ENCODE results near the gene SLC47A1.
"Not testable (repeated sequence)": the region's sequence is repeated elsewhere in the genome, so short reads cannot be mapped to it uniquely, and the experiment has no call there.

SLC47A1 gene

DNA sequence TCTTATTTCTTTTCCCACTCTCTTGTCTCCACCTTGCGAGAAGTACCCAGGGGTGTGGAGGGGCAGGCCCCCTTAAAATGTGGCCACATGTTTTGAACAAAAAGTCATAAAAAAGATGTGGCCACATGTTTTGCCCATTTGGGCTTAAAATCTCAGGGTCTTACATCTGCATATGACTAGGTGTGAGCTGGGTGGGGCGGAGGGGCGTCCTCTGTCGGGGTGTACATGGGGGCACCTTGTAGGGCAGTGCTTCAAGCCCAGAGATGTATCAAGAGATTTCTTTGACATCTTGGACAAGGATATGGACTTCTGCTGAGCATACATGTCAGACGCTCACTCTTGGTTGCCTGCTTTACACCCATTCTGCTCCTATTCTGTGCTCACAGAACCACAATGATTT, 13.0 kb upstream of the SLC47A1 start:
- no peak overlapping the region for H3K4me3 ChIP-seq (ENCODE audit: low read length, poor library complexity, severe bottlenecking)
- H3K9ac ChIP-seq (ENCODE audit: low read depth, low read length, poor library complexity, severe bottlenecking): no peak overlapping the region
- H3K4me1 ChIP-seq (ENCODE audit: insufficient read depth, low read length, poor library complexity, severe bottlenecking): no peaks in the 10 kb centered on the region
- H3K27me3 ChIP-seq (ENCODE audit: insufficient read depth, low read length, poor library complexity, severe bottlenecking): no peaks in the 10 kb centered on the region
- TF ChIP-seq, protein P1, sequence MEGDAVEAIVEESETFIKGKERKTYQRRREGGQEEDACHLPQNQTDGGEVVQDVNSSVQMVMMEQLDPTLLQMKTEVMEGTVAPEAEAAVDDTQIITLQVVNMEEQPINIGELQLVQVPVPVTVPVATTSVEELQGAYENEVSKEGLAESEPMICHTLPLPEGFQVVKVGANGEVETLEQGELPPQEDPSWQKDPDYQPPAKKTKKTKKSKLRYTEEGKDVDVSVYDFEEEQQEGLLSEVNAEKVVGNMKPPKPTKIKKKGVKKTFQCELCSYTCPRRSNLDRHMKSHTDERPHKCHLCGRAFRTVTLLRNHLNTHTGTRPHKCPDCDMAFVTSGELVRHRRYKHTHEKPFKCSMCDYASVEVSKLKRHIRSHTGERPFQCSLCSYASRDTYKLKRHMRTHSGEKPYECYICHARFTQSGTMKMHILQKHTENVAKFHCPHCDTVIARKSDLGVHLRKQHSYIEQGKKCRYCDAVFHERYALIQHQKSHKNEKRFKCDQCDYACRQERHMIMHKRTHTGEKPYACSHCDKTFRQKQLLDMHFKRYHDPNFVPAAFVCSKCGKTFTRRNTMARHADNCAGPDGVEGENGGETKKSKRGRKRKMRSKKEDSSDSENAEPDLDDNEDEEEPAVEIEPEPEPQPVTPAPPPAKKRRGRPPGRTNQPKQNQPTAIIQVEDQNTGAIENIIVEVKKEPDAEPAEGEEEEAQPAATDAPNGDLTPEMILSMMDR (conservative IDR thresholded peaks at IDR 0.05; ENCODE audit: low read length): no peak
- no peak overlapping the region for H2AFZ ChIP-seq (ENCODE audit: low read length)
- H3K4me2 ChIP-seq (ENCODE audit: low read depth, low read length, poor library complexity, severe bottlenecking): no peak overlapping the region
- no peaks in the 10 kb centered on the region for H3K79me2 ChIP-seq (ENCODE audit: insufficient read depth, low read length)
- H4K20me1 ChIP-seq (ENCODE audit: insufficient read depth, low read length, poor library complexity, severe bottlenecking): no peaks in the 10 kb centered on the region
- no peaks in the 10 kb centered on the region for H3K36me3 ChIP-seq (ENCODE audit: insufficient read depth, low read length)
- H3K9me3 ChIP-seq (ENCODE audit: insufficient read depth, low read depth, low read length): no peaks in the 10 kb centered on the region
- H3F3A ChIP-seq (ENCODE audit: low read depth): no peaks in the 10 kb centered on the region
- H3K9me2 ChIP-seq (replicated peaks; ENCODE audit: low read depth, low read length): no peaks in the 10 kb centered on the region

DNA sequence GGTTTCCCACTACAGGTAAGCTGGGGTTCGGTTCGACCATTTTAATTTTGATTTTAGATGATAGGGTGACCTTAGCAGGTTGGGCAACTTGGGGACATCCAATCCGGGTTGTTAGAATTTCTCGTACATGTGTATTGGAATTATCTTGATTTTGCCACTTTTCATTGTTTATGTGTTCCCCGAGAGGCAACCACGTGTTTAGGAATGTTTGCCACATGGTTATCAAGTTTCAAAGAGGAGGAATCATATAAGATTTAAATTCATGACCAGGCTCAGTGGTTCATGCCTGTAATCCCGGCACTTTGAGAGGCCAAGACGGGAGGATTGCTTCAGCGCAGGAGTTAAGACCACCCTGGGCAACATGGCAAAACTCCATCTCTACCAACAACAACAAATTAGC, 10.0 kb upstream of the SLC47A1 start:
- Histone ChIP-seq H3K9ac (ENCODE audit: low read depth, low read length, poor library complexity, severe bottlenecking) (no peak overlapping the region), H3K9me3 (ENCODE audit: insufficient read depth, low read depth, low read length) (no peaks in the 10 kb centered on the region), H3K4me1 (ENCODE audit: insufficient read depth, low read length, poor library complexity, severe bottlenecking) (no peaks in the 10 kb centered on the region), H3K9me2 (replicated peaks; ENCODE audit: low read depth, low read length) (no peaks in the 10 kb centered on the region), H3F3A (ENCODE audit: low read depth) (no peaks in the 10 kb centered on the region), H3K36me3 (ENCODE audit: insufficient read depth, low read length) (no peaks in the 10 kb centered on the region), H3K79me2 (ENCODE audit: insufficient read depth, low read length) (no peaks in the 10 kb centered on the region), H3K4me2 (ENCODE audit: low read depth, low read length, poor library complexity, severe bottlenecking) (no peak overlapping the region), H3K27me3 (ENCODE audit: insufficient read depth, low read length, poor library complexity, severe bottlenecking) (no peaks in the 10 kb centered on the region), H4K20me1 (ENCODE audit: insufficient read depth, low read length, poor library complexity, severe bottlenecking) (no peaks in the 10 kb centered on the region), H3K4me3 (ENCODE audit: low read length, poor library complexity, severe bottlenecking) (no peak overlapping the region), H2AFZ (ENCODE audit: low read length) (no peak overlapping the region)
- TF ChIP-seq, protein P1 (conservative IDR thresholded peaks at IDR 0.05; ENCODE audit: low read length): no peak
- no peak for TF ChIP-seq EZH2phosphoT487 (IDR thresholded peaks at IDR 0.05; ENCODE audit: borderline replicate concordance)

DNA sequence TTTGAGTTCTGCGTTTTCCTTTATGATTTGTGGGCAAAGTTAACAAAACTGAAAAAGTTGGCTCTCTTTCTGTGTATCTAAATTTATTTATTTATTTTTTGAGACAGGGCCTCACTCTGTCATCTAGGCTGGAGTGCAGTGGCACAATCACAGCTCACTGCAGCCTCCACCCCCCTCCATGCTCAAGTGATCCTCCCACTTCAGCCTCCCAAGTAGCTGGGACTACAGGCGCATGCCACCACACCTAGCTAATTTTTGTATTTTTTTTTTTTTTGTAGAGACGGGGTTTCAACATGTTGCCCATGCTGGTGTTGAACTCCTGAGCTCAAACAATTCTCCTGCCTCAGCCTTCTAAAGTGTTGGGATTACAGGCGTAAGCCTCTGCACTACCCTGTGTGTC, 6.7 kb upstream of the SLC47A1 start:
- H3K4me1 ChIP-seq (ENCODE audit: insufficient read depth, low read length, poor library complexity, severe bottlenecking): not testable (repeated sequence)

DNA sequence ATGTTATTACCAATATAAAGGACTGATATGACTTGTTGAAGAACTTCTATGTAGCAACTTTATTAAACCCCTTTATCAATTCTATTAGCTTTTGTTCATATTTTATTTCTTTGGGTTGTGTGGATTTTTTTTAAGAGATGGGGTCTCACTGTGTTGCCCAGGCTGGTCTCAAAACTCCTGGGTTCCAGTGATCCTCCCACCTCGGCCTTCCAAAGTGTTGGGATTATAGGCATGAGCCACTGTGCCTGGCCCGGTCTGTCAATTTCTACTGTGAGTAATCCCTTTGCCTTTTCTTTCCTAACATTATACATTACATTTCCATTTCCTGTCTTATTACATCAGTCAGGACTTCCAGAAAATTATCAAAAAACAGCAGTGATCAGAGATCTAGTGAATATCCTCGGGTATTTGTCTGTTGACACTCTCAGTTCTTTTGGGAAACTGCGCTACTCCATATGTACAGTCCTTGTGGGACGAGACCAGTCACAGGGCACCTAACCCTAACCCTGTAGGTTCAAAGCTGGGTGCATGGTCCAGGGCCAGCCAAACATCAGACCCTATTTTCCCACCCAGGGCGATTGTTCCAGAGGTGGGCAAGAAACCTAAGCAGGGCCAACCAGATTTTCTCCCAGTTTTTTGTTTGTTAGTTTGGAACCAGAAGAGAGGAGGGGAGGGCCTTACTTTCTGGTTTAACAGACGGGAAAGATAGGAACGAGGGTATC, 1.7 kb upstream of the SLC47A1 start:
- Histone ChIP-seq H3K79me2 (ENCODE audit: insufficient read depth, low read length) (no peaks in the 10 kb centered on the region), H3F3A (ENCODE audit: low read depth) (no peaks in the 10 kb centered on the region), H2AFZ (ENCODE audit: low read length) (no peak overlapping the region), H3K27me3 (ENCODE audit: insufficient read depth, low read length, poor library complexity, severe bottlenecking) (peaks cover 3% of the 10 kb centered on the region), H3K36me3 (ENCODE audit: insufficient read depth, low read length) (no peaks in the 10 kb centered on the region), H3K9me2 (replicated peaks; ENCODE audit: low read depth, low read length) (no peaks in the 10 kb centered on the region), H3K9me3 (ENCODE audit: insufficient read depth, low read depth, low read length) (no peaks in the 10 kb centered on the region), H4K20me1 (ENCODE audit: insufficient read depth, low read length, poor library complexity, severe bottlenecking) (no peaks in the 10 kb centered on the region), H3K4me2 (ENCODE audit: low read depth, low read length, poor library complexity, severe bottlenecking) (no peak overlapping the region), H3K4me3 (ENCODE audit: low read length, poor library complexity, severe bottlenecking) (no peak overlapping the region), H3K9ac (ENCODE audit: low read depth, low read length, poor library complexity, severe bottlenecking) (no peak overlapping the region), H3K4me1 (ENCODE audit: insufficient read depth, low read length, poor library complexity, severe bottlenecking) (no peaks in the 10 kb centered on the region)
- TF ChIP-seq EZH2phosphoT487 (IDR thresholded peaks at IDR 0.05; ENCODE audit: borderline replicate concordance): no peak
- TF ChIP-seq, protein P1 (conservative IDR thresholded peaks at IDR 0.05; ENCODE audit: low read length): no peak

More for the DNA sequence above, 6.7 kb upstream of the SLC47A1 start:
- H3K4me2 ChIP-seq (ENCODE audit: low read depth, low read length, poor library complexity, severe bottlenecking); H2AFZ ChIP-seq (ENCODE audit: low read length); H3K9me3 ChIP-seq (ENCODE audit: insufficient read depth, low read depth, low read length); H3K4me3 ChIP-seq (ENCODE audit: low read length, poor library complexity, severe bottlenecking); H4K20me1 ChIP-seq (ENCODE audit: insufficient read depth, low read length, poor library complexity, severe bottlenecking); H3F3A ChIP-seq (ENCODE audit: low read depth); H3K36me3 ChIP-seq (ENCODE audit: insufficient read depth, low read length); H3K27me3 ChIP-seq (ENCODE audit: insufficient read depth, low read length, poor library complexity, severe bottlenecking); H3K79me2 ChIP-seq (ENCODE audit: insufficient read depth, low read length); H3K9me2 ChIP-seq (replicated peaks; ENCODE audit: low read depth, low read length); H3K9ac ChIP-seq (ENCODE audit: low read depth, low read length, poor library complexity, severe bottlenecking): not testable (repeated sequence)

Data from Loucy (cell line).